ENCODE measurements around the gene TASOR2. TPM values are rescaled to one million over a fixed set of nuclear protein-coding genes. Genes with fewer than 3 reads are reported as not detected.

Gene TASOR2
- polyA plus RNA-seq, 1 experiment: 54.1 TPM

GRCh38 chr10:5640501-5640900 lies 44.1 kb upstream of the TASOR2 start:
- ChIA-PET POLR2A (no interaction called here), CTCF (no interaction called here)
- H3K9me3 ChIP-seq (ENCODE audit: control insufficient read depth, insufficient read depth, low read length): no peaks in the 10 kb centered on the region; the same call in 1 of the 2 replicates
- H3K4me3 ChIP-seq (ENCODE audit: low read depth, low read length): no peak overlapping the region
- H3K27ac ChIP-seq (ENCODE audit: low read depth, low read length): no peak overlapping the region
- no peaks in the 10 kb centered on the region for H3K27me3 ChIP-seq (ENCODE audit: control insufficient read depth, insufficient read depth, low read length)
- TF ChIP-seq CTCF (IDR thresholded peaks at IDR 0.05; ENCODE audit: low read depth, low read length): no peak
- no peak for DNase-seq (ENCODE audit: low read depth, low spot score)

- CTCF ChIA-PET: interaction anchor here (1.5 to 2.1 kb wide), 2 partner anchors 11 to 199 kb away, joined by 4 to 7 read pairs; no protein-coding TSS in a partner anchor
- Histone ChIP-seq H3K4me3 (ENCODE audit: low read depth, low read length) (no peak overlapping the region), H3K27me3 (ENCODE audit: control insufficient read depth, insufficient read depth, low read length) (no peaks in the 10 kb centered on the region), H3K27ac (ENCODE audit: low read depth, low read length) (no peak overlapping the region), H3K9me3 (ENCODE audit: control insufficient read depth, insufficient read depth, low read length) (no peaks in the 10 kb centered on the region; the same call in 1 of the 2 replicates)
- TF ChIP-seq CTCF (IDR thresholded peaks at IDR 0.05; ENCODE audit: low read depth, low read length): no peak
- POLR2A ChIA-PET: no interaction called here
- no peak for DNase-seq (ENCODE audit: low read depth, low spot score)
Measured at GRCh38 chr10:5641501-5641900, 43.1 kb upstream of the TASOR2 start.

GRCh38 chr10:5643346-5644067 lies 41.1 kb upstream of the TASOR2 start:
- H3K4me3 ChIP-seq (ENCODE audit: low read depth, low read length): no peak overlapping the region
- no peak for DNase-seq (ENCODE audit: low read depth, low spot score)
- TF ChIP-seq CTCF (IDR thresholded peaks at IDR 0.05; ENCODE audit: low read depth, low read length): no peak
- H3K27me3 ChIP-seq (ENCODE audit: control insufficient read depth, insufficient read depth, low read length): no peaks in the 10 kb centered on the region
- CTCF ChIA-PET: interaction anchor here (1.2 to 2.1 kb wide), 2 partner anchors 13 to 201 kb away, joined by 3 to 7 read pairs; no protein-coding TSS in a partner anchor
- POLR2A ChIA-PET: interaction anchor here (0.5 to 0.9 kb wide), 2 partner anchors 15 to 189 kb away, joined by 3 read pairs; no protein-coding TSS in a partner anchor
- H3K9me3 ChIP-seq (ENCODE audit: control insufficient read depth, insufficient read depth, low read length): peaks cover 1% of the 10 kb centered on the region; the same call in 1 of the 2 replicates
- peak overlapping the region; percentile 34 for H3K27ac ChIP-seq (ENCODE audit: low read depth, low read length)

GRCh38 chr10:5644930-5645329 lies 39.7 kb upstream of the TASOR2 start:
- peaks cover 9% of the 10 kb centered on the region; the same call in 1 of the 2 replicates for H3K9me3 ChIP-seq (ENCODE audit: control insufficient read depth, insufficient read depth, low read length)
- POLR2A ChIA-PET: no interaction called here
- no peak overlapping the region for H3K4me3 ChIP-seq (ENCODE audit: low read depth, low read length)
- no peaks in the 10 kb centered on the region for H3K27me3 ChIP-seq (ENCODE audit: control insufficient read depth, insufficient read depth, low read length)
- no peak for TF ChIP-seq CTCF (IDR thresholded peaks at IDR 0.05; ENCODE audit: low read depth, low read length)
- CTCF ChIA-PET: interaction anchor here (0.8 kb wide), 1 partner anchor 210 kb away, joined by 4 read pairs; no protein-coding TSS in a partner anchor
- no peak for DNase-seq (ENCODE audit: low read depth, low spot score)
- H3K27ac ChIP-seq (ENCODE audit: low read depth, low read length): no peak overlapping the region

- no peaks in the 10 kb centered on the region for H3K27me3 ChIP-seq (ENCODE audit: control insufficient read depth, insufficient read depth, low read length)
- H3K4me3 ChIP-seq (ENCODE audit: low read depth, low read length): no peak overlapping the region
- CTCF ChIA-PET: no interaction called here
- POLR2A ChIA-PET: no interaction called here
- H3K27ac ChIP-seq (ENCODE audit: low read depth, low read length): no peak overlapping the region
- H3K9me3 ChIP-seq (ENCODE audit: control insufficient read depth, insufficient read depth, low read length): peaks cover 9% of the 10 kb centered on the region; the same call in 1 of the 2 replicates
- DNase-seq (ENCODE audit: low read depth, low spot score): no peak
- TF ChIP-seq CTCF (IDR thresholded peaks at IDR 0.05; ENCODE audit: low read depth, low read length): no peak
Measured at GRCh38 chr10:5645375-5645774, 39.3 kb upstream of the TASOR2 start.

All from AG04450 (cell line).